CD4-positive, alpha-beta T cell treated with Interferon gamma for 1 hour (primary cell): Measurements from ENCODE around the gene ISG15.
A peak's percentile ranks its signal among the peaks of the same experiment; 100 is the strongest.
"Not testable (repeated sequence)": the region's sequence is repeated elsewhere in the genome, so short reads cannot be mapped to it uniquely, and the experiment has no call there.

Experiments used
- DNase-seq: peaks from one replicate; pipeline ENCODE4 v3.0.0-alpha.2; 2020

ISG15 gene

DNA sequence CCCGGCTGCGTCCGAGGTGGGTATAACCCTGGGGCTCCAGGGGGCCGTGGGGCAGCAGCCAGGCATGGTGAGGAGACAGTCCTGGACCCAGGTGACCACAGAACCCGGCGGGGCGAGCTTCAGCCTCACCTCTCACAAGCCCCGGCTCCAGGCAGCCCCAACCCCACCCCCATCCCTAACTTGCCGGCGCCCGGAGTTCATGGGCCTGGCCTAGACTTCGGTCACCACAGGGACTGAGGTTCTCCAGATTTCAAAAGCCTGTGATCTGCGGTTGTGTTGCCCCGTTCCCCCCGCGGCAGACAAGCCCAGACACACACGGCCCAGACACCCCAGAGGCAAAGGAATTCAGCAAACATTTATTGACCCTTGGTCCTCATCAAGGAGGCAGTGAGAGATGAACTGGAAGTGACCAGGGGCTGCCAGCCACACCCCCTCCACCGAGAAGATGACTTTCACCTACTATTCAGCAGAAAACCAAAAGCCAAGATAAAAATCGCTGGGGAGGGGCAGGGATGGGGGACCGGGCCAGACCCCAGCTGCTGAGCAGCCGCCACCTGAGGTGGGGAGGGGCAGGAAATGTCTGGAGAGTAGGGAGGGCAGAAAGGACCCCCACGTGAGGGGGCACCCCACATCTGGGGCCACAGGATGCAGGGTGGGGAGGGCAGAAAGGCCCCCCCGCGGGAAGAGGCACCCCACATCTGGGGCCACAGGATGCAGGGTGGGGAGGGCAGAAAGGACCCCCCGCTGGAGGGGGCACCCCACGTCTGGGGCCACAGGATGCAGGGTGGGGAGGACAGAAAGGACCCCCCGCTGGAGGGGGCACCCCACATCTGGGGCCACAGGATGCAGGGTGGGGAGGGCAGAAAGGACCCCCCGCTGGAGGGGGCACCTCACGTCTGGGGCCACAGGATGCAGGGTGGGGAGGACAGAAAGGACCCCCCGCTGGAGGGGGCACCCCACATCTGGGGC is 17.3 kb upstream of the ISG15 start:
- no peak for DNase-seq

DNA sequence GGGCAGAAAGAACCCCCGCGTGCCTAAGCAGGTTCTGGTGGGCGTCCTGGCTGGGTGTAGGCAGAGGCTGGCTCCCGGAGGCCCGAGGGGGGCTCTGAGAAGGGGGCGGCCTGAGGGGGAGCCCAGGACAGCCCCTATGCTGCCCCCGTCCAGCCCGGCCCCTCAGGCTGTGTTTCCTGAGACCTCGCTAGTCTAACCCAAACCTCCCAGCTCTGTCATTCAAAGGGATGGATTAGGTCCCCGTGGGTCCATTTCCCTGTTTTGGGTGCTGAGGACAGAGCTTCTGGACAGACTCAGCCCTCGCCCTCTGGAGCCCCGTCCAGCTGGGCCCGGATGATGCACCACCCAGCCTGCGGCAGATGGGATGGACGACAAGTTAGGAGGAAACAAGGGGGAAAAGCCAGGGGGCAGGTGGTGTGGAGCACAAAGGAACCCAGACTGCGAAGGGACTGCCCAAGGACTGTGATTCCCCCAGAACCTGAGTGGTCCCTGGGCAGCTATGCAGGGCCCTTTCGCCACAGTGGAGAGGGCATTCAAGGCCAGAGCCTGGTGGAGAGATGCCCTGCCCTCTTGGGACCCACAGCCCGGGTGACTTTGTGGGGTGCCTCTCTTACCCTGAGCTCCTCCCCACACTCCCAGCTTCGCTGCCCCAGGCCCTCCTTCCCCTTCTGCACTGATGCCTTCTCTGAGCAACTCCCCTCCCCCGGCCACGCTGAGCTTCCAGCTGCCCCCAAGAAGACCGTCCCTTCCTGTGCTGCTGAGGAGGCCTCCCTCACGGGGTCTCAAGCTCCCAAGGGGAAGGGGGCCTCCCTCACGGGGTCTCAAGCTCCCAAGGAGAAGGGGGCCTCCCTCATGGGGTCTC is 16.2 kb upstream of the ISG15 start:
- DNase-seq = no peak

DNA sequence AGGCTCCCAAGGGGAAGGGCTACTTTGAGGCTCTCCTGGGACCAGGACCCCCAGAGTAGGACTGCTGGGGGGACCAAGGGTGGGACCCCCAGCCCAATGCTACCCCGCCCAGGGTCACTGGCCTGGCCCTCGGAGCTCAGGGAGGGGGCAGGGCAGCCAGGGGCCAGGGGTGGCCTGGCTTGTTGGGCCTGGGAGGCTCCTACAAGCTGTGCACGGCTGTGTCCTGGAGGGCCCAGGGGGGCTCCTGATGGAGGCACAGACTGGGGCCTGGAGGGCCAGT is 15.6 kb upstream of the ISG15 start:
- DNase-seq = no peak

GRCh38 chr1:997993-998744 is 15.1 kb upstream of the ISG15 start:
- no peak for DNase-seq

GRCh38 chr1:998745-998994 is 14.6 kb upstream of the ISG15 start:
- DNase-seq = no peak

DNA sequence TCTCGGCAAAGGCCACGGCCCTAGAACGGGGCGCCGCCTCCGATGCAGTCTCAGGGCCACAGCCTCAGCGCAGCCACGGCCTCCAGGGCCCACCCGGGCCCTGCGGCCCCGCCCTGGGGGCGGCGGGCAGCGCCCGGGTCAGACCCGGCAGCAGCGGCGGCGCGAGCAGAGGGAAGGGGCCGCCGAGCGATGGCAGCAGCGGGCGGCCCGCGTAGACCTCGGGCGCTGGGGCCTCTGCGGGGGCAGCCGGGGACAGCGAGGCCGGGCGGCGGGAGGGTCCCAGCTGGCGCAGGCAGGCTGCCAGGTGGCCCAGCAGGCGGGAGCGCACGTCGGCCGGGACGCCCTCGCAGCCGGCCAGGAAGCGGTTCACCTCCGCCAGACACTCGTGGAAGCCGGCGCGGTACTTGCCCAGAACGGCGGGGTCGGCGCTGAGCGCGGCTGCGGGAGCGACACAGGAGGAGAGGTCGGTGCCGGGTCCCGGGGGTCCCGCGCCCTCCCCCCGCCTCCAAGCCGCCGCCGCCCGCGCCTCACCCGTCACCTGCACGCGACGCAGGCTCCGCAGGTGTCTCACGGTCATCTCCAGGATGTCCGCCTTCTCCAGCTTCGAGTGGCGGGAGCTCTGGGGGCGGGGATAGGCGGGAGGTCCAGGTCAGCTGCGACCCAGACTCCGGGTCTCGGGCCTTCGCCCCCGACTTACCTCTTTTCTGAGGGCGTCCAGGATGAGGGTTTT is 14.1 kb upstream of the ISG15 start:
- peak; percentile 33 for DNase-seq

DNA sequence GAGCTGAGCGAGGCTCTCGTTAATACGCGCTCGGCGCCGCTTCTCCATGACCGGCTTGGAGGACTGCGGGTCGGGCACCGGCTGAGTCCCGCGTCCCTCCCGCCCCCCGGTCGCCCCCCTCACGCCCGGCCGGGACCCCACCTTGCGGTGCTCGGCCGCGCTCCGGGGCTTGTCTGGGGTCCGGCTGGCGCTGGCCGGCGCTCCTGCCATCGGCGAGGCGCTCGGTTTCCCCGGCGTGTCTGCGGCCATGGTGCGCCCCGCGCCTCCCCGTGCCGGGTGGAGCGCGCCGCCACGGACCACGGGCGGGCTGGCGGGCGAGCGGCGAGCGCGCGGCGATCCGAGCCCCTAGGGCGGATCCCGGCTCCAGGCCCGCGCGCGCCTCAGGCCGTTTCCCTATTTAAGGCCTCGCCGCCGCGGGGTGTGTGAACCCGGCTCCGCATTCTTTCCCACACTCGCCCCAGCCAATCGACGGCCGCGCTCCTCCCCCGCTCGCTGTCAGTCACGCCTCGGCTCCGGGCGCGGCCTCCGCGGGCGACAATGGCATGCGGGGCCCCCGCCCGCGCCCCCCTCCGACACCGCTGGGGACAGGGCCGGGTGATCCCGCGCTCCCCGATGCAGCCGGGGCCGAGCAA is 13.5 kb upstream of the ISG15 start, which contains the start of gene HES4:
Gene HES4, minus strand, starts transcription at position 373 of the 632 bp plus-strand sequence. Its CDS starts 124 bp downstream, at position 249.
- DNase-seq = peak; percentile 77

- peak; percentile 84 for DNase-seq
Measured at GRCh38 chr1:1000357-1001056, 12.8 kb upstream of the ISG15 start.

DNA sequence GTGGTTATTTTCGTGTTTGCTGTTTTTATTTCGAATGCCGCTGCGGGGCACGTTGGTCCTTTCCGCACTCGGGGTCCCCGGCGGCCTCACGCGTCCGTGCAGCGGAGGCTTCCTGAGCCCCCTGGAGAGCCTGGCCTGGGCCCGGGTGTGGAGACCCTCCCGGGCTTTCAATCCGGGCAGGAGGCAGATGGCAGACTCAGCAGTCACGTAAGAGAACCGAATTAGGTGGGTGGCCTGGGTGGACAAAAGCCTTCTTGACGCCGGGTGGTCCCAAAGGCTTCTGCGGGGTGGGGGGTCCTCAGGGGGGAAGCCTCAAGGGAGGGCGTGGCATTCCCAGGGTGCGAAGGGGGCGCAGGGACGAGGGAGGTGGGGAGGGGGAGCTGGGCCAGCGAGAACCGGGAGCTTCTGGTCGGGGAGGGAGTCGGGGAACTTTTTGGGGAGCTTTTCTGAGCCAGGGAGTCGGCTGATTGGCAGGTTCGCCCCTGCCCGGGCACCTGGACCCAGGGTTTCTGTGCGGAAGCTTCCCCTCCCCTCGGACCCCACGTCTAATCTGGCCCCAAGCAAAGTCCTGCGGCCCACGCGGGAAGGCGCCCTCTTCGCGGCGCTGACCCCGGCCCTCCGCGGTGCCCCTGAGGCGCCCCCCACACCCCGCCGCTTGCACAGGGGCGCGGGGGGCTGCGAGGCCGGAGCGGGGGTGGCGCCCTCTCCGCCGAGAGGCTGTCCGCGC is 12.1 kb upstream of the ISG15 start:
- no peak for DNase-seq

GRCh38 chr1:1003618-1004419 is 9.5 kb upstream of the ISG15 start:
- DNase-seq = no peak

- no peak for DNase-seq
Measured at GRCh38 chr1:1004420-1004779, 8.9 kb upstream of the ISG15 start.

GRCh38 chr1:1004780-1005697 is 8.3 kb upstream of the ISG15 start:
- DNase-seq = no peak

GRCh38 chr1:1005774-1006304 is 7.5 kb upstream of the ISG15 start:
- DNase-seq = no peak

DNA sequence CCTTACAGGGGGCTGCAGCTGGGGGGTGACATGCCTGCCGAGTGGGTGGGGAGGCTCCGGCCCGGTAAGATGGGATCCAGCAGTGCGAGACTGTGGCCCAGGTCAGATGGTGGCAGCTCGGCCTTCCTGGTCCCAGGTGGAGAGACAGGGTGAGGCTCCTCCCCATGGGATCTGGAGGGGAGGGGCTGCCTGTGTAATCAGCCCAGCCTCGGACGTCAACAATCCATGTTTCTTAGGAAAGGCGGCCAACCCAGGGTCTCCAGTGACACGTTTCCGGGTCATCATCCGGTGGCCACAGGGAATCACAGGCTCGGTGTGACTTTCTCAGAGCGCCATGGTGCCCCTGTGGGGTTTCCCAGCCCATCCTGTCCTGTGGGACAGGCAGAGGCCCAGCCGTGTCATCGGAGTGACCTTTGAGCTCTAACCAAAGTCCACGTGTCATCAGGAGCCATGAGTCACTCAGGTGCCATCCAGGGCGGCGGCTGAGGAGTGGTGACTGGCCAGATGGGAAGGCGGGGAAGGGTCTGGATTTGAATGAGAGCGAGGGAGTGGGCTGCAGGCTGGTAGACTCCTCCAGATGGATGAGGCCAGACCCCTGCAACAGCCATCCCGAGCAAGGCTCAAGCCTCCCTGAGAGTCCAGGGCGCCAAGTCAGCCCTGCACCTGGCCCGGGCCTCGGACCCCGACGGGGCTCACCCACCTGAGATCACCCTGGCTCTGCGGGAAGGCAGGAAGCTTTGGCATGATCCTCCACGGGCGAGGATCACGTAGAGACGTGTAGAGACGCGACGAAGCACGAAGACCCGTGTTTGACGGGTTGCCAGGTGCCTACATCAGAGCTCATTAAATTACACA is 6.8 kb upstream of the ISG15 start:
- no peak for DNase-seq

GRCh38 chr1:1010131-1010530 is 3.2 kb upstream of the ISG15 start:
- DNase-seq = not testable (repeated sequence)

DNA sequence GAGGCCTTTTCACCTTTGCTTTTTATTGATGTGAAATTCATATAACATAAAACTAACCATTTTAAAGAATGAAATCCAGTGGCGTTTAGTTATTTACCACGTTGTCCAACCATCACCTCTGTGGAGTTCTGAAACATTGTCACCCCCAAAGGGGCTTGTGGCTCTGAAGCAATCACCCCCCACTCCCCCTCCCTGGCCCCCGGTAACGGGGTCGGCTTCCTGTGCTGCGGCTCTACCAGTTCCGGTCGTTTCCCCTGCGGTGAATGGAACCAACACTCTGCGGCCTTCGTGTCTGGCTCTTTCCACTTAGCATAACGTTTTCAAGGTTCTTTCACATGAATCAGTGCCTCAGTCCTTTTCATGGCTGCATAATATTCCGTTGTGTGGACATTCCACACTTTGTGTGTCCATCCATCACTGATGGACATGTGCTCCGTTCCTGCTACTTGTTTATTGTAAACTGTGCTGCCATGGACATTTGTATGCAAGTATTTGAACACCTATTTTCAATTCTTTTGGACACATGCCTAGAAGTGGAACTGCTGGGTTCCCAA is 1.8 kb upstream of the ISG15 start:
- DNase-seq = no peak

DNA sequence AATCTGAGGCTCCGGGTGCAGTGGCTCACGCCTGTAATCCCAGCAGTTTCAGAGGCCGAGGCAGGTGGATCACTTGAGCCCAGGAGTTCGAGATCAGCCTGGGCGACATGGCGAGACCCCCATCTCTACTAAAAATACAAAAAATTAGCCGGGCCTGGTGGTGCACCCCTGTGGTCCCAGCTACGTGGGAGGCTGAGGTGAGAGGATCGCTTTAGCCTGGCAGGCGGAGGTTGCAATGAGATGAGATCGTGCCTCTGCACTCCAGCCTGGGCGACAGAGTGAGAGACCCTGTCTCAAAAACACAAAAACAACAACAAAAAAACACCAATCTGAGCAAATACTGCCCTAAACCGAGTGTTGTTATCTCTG is 577 bp upstream of the ISG15 start:
- not testable (repeated sequence) for DNase-seq
